Measurements from ENCODE around the gene PSMF1.

PSMF1 gene

DNA sequence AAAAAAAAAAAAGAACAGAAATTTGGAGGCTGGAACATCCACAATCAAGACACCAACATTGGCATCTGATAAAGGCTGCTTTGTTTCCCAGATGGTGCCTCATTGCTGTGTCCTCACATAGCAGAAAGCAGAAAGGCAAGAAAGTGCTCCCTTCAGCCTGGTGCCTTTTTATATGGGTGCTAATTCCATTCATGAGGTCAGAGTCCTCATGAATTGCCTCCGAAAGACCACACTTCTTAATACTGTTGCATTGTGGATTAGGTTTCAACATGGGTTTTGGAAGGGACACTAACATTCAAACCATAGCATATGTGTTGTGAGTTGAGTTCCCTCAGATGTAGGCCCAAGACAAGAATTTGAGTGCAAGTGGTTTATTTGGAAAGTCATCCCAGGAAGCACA lies 76.8 kb downstream of the PSMF1 start:
- no peak for DNase-seq

DNA sequence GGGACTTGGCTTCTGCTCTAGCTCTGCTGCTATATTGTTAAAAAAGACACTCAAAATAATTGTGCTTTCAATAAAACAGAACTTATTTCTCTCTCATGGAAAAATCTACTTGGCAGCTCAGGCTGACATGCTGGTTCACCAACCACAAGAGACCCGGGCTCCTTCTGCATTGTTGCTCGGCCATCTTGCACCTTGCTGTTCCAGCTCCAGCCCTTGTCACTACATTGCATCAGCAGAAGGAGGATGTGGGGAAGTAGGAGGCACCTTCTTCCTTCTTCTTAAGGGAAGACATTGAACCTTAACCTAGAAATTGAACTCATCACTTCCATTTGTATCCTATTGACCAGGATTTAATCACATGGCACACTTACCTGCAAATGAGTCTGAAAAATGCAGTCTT lies 78.2 kb downstream of the PSMF1 start:
- DNase-seq: no peak

DNA sequence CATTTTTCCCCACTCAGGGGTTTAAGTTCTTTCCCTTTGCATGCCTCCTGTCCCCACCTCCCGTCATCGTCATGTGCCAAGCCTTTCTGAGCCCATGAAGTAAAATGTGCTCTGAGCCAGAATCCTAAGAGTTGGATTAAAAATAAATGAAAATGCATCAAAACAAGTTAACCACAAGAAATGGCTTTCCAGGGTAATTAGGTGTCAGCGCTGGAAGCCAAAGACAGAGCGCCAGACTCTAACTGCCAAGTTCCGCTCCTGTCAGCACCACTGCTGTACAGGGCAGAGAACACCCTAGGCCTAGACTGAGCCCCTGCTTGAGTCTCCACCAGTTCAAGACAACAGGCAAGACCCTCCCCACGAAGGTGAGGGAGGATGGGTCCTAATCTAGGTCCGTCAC lies 79.4 kb downstream of the PSMF1 start:
- no peak for DNase-seq

DNA sequence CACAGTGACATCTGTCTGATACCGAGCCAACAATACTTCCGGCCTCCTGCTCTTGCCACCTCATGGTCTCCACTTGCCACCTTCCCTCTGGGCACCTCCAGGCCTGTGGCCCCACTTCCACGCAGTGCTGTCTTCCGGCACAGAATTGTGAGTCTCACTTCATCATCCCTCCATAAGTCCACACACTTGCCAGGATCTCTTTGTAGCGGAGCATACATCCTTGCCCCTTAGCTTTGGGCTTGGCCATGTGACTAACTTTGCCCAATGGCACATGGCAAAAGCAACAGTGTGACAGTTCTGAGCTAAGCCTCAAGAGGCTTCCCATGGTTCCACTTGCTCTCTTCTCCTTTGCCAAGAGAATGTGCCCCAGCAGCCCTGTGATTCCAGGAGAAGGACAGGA lies 80.3 kb downstream of the PSMF1 start:
- DNase-seq: no peak

DNA sequence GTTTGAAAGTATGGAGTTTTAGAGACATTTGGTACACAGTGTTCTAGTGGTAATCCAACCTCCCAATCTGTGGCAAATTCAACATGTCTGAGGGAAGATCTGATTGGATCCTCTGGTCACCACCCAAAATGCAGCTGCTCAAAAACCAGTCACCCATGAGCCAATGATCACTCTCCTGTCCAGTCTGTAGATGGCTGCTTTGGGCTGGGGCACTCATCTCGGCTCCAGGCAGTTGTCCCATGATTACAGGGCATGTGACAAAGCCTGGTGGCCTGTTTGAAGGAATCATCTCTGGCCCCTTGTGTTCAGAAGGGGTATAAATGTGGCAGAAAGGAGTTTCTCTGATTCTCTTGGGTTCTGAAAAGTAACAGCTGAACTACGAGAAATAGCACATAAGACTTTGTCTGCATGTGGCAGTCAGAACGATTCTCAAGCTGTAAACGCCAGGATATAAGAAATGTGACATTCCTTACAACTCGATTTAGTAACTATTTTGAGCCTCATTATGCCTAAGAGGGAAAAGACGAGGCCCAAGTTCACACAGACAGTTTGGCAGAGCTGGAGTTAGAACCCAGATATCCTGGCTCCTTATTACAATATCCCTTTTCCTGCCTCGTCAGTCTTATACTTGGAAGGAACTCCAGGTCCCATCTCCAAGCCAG lies 80.9 kb downstream of the PSMF1 start:
- no peak for DNase-seq

DNA sequence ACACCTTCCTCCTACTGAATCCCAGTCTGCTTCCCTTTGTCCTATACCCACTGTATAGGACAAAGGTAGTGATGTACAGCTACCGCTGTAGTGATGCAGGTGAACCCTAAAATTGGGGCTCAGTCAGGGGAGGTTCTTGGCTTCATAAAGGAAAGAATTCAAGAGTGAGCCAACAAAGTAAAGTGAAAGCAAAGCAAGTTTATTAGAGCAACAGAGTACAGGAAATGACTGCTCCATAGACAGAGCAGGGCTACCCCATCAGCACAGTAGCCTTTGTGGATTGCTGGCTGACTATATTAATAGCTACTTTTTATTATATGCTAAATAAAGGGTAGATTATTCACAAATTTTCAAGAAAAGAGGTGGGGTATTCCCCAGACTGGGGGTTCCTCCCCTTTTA lies 81.6 kb downstream of the PSMF1 start:
- DNase-seq: no peak

DNA sequence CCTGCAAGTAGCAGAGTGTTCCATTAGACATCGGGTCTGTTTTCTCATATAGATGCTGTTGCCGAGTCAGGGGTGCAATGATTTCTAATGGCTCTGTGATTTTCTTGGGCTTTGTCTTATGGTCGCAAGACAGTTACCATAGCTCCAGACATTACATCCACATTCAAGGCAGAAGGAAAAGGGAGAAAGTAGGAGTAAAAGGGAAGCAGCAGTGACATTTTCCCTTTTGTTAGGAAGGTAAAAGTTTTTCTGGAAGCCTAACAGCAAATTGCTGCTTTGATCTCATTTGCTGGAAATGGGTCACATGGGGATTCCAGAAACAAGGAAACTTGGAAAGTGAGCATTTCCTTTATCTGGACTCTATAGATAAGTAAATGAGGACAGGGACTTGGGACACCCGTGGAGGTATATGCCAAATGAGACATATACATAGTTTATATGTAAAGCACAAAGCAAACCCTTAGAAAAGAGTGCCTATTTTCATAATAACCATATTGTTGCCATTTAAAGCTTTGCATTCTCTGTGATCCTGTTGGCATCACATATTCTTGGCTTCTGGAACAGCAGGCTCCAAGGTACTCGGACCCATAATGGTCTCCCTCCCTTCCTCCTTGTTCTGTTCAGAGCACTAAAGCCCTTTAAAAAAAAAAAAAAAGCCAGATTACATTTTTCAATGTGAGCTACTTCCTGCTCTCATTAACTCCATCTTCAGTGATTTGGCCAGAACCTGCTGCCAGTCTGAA lies 84.5 kb downstream of the PSMF1 start, which contains the start of gene C20orf202:
Gene C20orf202, plus strand, starts transcription at position 693 of the 743 bp plus-strand sequence. CDS start 132 bp downstream, outside the sequence.
- no peak for DNase-seq

DNA sequence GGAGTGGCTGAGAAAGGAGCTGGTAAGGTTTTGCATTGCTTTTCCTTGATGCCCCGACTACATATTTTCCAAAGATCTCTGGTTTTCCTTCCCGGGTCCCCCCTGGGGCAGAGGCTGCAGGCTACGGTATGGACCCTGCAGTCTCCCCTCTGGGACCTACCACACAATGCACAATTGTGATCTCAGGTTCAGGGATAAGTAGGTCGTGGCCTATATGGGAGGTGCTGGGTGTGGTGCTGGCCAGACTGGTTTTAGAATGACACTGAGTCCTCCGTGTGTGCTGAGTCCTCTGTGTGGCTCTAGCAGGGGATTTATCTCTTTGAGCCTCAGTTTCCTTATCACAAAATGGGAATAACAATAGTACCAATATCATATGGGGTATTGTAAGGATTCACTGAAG lies 85.2 kb downstream of the PSMF1 start:
- no peak for DNase-seq

DNA sequence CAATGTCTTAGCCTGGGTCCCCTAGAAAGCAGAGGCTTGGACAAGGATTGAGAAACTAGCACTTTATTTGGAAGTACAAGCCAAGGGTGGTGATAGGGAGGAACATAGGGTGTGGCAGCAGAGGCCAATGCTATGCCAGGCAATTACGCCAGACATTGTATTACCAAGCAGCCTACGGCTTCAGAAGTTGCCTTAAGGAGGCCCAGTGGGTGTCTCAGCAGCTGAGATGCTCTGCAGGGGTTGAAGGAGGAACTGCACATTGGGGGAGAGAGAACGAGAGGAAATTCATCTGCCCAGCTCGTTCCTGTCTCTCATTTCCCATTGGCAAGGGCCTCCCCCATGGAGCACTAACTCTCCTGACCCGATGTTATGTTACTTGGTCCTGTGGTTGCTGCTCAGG lies 85.7 kb downstream of the PSMF1 start:
- DNase-seq: peak; percentile 23

DNA sequence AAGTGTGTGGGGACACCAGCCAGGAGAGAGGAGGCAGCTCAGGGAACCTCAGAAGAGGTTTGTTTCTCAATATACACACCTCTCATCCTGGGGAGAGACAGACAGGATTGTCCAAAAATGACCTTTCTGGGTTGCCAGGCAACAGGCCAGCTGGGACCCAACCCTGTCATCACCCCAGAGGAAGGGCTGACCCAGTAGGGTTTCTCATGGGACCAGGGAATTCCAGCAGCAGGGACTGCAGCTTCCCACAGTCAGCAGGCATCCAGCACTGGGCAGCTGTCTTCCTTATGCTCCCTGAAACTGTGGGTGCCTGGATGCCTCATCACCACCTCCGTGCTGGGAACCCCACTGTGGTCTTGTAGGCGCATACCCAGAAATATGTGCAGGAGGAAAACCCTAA lies 86.2 kb downstream of the PSMF1 start:
- DNase-seq: no peak

DNA sequence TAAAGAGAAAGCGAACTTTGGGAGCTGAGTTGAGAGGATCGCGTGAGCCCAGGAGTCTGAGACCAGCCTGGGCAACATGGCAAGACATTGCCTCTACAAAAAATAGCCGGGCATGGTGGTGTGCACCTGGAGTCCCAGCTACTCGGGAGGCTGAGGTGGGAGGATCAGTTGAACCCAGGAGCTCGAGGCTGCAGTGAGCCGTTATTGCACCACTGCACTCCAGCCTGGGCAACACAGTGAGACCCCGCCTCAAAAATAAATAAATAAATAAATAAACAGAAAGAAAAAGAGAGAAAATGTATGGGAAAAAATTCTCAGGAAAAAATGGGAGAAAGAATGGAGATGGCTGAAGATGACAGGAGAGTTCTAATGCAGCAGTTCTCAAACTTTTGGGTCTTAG lies 87.4 kb downstream of the PSMF1 start:
- DNase-seq: no peak

DNA sequence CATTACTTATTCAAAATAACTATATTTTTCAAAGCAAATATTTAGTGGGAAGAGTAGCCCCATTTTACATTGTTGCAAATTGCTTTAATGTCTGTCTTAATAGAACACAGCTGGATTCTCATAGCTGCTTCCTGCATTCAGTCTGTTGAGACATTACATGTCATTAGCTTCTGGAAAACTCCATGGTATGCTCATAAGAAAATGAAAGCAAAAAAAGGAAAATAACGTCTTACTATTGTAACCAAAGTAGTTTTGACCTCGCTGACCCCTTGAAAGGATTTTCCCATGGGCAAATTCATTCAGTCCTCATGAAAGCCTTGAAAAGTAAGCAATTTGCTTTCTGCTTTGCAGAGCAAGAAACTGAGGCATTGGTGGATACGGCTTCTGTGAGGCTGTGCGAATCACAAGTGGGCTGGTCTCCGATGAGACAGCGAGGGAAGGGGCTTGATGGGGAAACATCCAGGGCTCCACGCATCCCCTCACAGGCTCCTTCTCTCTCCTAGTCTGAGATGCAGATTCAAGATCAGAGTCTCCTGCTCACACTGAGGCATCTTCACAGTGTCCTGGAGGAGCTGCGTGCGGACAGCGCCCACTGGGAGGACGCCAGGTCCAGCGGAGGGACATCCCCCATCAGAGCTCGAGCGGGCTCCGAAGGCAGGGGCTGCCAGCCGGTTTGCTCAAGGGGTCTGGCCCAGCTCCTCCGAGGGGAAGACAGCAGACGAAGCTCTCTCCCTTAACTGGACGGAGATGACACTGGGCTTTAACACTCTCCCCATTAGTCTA lies 88.2 kb downstream of the PSMF1 start:
- DNase-seq: no peak

DNA sequence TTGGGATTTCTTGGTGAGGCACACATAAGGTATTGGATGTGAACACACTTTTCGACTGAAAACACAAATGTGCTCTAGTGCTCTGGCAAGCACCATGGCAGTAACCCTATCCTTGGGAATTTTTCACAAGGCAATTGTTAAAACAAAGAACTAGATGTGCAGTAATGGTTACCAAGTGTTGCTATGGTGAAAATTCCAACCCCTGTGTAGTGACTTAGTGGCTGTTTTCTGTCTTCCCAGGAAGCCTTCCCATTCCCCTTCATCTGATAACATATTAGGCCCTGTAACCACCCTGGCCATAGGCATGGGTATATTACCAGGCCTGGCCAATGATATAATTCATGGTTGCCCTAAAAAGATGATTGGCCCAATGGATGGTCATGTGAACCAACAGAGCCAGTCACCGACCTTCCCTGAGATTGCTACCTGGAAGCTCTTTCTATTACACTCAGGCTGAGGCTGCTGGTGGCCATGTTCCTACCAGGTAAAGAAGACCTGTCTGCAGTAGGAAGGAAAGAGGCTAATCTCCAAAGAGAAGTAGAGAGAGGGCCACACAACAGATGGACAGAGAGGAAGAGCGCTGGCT lies 89.0 kb downstream of the PSMF1 start:
- no peak for DNase-seq

DNA sequence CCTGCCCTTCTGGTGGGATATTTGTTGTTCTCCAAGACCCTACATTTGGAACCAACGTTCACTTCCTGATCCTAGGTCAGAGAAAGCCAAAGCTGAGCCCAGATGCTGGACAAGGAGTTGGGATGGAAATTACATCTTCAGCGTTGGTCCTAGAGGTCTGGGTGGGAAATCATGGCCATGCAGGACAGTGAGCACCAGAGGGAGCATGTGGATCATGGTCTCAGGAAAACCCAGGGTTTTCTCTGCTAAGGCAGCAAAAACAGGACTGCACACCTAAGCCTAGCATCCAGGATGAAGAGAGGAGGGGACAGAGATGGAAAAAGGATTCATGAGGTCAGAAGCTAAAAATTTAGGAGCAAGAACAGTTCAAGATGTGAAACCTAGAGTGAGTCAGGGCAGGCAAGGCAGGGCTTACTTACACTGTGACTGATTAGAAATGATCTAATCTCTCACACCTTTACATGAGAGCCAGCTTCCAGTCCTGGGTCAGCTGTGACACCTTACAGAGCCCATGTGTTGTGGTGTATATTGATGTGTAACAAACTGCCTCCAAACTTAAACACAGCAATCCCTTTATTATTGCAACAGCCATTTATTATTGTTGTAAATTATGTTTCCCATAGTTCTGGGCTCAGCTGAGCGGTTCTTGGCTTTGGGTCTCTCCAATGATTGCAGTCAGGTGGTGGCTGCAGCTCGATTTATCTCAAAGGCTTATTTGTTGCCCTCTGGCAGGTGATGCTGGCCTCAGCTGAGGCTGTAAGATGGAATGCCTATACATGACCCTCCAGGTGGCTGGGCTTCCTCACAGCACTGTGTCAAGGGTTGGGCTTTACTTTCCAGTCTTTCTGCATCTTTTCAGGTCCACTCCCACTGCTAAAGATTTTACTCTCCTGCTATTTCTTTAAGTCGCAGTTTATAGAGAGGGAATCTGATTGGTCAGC lies 91.3 kb downstream of the PSMF1 start:
- no peak for DNase-seq

DNA sequence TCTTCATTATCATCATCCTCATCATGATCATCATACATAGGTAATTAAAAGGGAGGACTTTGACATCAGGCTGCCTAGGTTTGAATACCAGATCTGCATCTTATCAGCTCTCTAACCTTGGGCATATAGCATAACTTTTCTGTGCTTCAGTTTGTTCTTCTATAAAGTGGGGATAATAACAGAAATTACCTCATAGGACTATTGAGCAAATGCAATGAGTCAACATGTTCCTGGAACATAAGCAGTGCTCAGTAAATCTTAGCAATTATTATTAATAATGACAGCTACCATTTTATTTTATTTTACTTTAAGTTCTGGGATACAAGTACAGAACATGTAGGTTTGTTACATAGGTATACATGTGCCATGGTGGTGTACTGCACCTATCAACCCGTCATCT lies 92.1 kb downstream of the PSMF1 start:
- no peak for DNase-seq

DNA sequence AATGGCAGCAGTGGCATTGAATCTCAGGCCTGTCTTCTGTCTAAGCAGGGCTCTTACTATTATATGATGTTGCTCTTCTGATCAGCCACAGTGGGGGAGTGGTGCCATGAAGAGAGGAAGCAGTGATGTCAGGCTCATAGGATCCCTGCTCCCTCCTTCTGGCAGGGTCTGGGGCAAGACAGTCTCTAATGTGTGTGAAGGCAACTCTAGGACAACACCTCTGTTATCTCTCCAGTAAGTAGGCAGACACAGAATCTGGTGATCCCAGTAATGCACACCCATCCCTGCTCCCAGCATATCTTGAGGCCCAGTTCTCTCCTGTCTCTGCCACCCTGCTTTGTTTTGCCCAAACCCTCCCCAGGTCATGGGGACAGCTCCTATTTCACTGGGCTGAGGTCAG lies 93.6 kb downstream of the PSMF1 start:
- DNase-seq: peak; percentile 58

DNA sequence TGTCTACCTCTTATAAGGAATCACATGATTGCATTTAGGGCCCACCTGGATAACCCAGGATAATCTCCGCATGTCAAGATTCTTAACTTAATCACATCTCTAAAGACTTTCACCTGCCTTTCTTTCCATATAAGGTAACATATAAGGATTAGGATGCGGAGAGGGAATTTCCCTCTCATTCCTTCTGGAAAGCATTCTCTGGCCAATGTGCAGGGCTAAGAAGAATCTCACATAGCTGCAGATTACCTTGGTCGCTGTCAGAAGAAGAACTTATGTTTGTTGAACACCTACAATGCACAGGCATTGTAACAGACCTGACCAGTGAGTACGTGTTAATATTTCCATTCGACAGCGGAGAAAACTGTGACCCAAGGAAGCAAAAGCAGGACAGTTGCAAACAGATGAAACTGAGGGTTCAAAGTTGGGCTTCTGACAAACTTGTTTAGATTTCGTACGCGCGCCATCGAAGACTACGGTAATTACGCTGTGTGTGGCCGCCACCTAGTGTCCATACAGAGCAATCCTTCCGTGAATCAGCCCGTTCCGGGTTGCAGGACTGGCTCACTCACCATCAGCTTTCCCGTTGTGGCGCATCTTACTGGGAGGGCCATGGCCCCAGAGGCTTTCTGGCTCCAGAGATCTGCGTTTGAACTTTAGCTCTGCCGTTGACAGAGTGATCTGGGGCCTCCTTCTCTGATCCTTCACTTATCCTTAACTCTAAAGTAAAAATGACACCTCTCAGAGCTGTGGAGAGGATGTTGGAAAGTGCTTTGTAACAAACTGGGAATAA lies 94.4 kb downstream of the PSMF1 start:
- DNase-seq: peak; percentile 89

DNA sequence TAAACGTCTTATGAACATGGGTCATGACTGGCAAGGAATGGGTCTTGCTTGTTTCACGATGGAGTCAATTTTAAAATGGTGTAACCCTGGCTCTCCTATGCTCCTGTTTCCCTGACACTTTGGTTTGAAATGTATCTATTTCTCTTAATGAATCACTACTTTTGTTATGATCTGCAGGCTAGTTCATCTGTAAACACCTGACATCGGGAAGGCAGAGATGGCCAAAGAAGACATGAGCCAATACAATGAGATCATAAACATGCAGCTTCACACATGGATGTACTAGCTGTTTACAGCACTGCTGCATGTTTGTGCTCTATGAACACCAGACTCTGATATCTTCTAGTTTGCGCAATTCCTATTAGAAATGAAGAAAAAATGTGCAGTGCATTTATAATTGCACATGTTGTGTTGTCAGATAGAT lies 96.4 kb downstream of the PSMF1 start:
- no peak for DNase-seq

DNA sequence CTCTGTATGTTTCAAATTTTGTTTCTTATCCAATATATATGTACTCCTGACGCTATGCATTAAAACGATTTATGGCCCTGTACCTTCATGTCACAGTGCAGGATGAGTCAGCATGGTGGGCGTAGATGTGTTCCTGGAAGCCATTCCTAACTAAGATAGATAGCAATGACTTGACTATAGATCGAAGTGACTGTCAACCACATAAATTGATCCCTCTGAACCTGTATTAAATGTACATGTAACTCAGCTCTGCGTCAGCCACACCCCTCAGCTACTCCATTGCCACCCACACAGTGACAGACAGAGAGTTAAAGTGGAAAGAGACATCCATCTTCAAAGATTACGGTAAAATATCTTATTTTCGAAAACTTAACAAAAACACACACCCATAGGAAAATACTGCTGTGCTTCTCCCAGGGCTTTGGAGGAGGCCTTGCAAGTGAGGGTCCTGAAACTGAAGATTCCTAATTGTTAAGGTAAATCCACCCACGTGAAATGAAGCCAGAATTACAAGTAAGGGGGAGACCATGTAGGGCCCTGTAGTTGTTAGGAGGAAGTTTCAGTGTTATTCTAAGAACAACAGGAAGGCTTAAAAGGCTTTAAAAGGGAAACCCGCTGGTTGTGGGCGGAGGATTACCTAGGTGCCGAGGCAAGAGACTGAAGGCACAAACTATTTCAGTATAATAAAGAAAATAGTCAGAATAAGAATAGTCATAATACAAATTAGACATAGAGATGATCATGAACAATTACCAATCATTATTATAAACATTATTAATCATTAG lies 97.2 kb downstream of the PSMF1 start:
- no peak for DNase-seq

Measured in hematopoietic multipotent progenitor cell treated with erythropoietin and hydrocortisone succinate and interleukin-3 and kit ligand, for 4 days (in vitro differentiated cells).